HG03045 (cell line): ENCODE results near the gene LUM.
A peak's percentile ranks its signal among the peaks of the same experiment; 100 is the strongest.
"Not testable (repeated sequence)": the region's sequence is repeated elsewhere in the genome, so short reads cannot be mapped to it uniquely, and the experiment has no call there.

ENCODE experiments used
- ATAC-seq: cut with Tn5 transposase; IDR thresholded peaks from one replicate; pipeline ENCODE4 v1.9.1; 2021; ENCODE audit warnings: mild to moderate bottlenecking, moderate library complexity; ENCODE audit not compliant: unreplicated experiment

The LUM gene

DNA sequence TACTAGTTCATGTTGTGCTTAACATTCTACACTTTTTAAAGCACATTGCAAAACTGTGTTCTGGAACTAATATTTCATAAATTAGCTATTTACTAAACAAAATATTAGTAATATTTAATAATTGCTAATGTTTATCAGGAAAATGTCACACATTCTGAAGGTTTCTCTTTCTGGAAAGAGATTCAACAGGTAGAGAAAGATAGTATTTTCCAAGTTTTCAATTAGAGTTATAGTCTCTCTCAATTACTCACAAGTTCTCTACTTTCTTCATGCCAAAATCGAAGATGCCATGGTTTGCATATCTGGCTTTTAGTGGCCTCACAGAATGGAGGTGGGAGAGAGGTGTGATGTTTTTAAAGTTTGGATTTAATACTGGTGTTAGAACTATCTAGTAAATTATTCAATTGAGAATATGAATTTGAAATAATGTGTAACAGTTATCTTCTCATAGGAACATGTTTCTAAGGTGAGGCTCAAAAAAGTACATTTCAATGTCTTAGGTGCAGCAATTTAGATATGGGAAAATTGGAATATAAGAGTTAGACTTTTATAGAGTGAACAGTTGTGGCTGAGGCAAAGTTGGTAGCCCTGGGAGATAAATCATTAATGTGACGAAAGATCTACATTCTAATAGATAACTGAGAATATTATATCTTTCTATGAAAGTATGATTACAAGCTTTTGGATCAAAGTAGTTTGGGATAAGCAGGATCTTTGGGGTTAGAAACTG, 1.5 kb downstream of the LUM start:
- no peak for ATAC-seq

DNA sequence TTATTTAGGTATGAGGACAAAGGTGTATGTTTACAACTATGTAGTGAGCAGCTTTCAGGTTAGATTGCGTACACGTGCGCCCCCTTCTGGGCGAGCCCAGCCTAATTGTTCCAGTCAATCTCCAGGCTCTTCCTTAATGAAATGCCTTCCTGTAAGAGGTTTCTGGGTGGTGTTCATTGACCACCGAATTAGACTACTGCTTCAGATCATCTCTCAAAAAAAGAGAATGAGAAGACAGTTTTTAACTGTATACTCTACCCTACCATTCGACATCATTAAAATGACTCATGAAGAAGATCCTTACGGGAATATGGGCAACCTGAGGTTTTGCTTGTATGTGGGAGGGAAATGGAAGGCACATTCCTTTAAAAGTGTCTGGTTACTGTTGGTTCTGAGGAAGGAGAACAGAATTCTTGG, 2.1 kb downstream of the LUM start:
- no peak for ATAC-seq

DNA sequence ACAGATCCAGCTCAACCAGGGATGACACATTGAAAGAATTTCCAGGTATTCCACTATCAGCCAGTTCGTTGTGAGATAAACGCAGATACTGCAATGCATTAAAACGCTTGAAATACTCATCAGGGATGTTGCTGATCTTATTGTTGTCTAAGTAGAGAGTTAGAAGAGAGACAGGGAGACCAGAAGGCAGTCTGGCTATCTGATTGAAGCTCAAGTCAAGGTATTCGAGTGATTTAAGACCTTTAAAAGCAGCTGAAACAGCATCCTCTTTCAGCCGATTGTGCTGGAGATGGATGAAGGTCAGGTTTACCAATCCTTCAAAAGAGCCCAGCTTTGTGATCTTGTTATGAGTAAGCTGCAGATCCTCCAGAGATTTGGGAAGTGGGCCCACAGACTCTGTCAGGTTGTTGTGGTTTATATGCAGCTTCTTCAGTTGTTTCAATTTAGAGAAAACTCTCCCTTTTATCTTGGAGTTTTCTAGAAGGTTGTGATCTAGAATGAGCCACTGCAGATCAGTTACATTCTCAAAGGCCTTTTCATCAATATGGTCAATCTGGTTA, 3.0 kb downstream of the LUM start:
- no peak for ATAC-seq

DNA sequence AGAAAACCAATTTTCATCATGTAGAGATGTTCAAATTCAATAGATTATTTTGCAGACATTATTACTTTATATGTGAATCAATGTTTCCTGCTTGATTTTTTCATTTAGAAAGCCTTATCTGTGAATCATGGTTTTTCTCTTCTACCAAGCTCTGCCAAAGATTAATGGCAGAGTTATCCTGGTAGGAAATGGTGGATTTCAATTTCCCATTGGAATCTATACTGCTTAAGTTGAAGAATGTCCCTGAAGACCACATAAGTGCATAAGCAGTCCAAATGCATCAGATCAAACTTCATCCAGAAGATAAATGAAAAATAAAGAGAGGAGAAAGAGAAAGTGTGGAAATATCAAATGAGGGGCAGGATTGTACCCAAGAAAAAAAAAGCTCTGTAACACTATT, 5.0 kb downstream of the LUM start:
- ATAC-seq: no peak

DNA sequence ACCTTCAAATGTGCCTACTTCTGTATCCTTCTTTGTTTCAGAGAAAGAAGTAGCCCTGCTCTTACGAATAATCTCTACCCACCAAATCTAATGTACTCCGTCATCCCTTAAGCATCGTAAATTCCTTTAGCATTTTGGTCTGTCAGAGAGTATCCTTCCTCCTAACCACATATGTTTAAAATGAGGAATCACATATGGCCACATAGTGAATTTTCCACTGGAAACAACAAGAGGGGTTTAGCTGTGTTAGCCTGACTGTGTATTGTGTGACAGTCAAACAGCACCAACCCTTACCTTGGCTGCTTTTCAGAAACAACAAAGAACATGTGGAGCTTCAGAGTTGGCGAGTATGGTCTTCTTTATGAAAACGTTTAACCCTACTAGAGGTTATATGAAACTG, 5.5 kb downstream of the LUM start:
- no peak for ATAC-seq

DNA sequence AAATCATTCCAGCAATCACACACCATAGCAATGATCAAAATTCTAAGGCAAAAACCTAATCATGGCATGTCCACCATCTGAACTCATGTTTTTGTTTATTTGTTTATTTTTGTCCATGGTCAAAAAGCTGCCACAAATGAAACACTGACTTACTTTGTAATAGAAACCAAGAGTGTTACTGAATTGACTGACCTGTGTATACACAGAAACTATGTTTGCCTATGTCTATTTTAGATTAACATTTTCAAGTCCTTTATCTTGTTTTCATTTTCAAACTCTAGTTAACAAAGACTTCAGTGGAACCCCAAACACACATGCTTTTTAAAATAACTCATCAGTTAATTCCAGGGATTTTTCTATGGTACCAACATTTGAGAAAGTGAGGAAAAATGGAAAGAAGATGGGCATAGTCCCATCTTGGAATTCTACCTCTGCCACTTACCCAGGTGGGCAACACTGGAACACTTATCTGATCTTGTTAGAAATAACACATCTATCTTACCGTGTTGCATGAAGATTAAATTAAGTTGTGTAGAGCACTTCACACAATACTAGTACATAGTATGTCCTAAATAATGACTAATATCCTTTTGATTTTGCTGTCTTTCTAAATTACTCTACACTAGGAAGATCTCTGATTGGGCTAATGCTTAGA, 6.4 kb downstream of the LUM start:
- peak; percentile 70 for ATAC-seq

DNA sequence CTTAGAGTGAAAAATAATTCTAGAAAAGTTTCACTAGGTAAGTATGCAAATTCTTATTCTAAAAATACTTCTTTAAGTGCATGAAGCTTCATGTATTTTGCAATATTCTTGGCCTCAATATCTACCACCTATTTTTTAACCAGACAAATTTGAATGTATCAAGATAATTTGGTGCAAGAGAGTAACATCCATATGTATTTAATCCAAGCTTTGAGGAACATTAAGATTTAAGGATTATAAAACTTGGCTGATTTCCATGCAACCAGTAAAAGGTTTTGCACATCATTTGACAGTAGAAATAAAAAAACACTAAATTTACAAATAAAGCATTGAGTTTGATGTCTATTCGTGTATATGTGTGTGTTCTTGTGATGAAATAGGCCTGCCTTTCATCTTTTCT, 7.7 kb downstream of the LUM start:
- no peak for ATAC-seq

DNA sequence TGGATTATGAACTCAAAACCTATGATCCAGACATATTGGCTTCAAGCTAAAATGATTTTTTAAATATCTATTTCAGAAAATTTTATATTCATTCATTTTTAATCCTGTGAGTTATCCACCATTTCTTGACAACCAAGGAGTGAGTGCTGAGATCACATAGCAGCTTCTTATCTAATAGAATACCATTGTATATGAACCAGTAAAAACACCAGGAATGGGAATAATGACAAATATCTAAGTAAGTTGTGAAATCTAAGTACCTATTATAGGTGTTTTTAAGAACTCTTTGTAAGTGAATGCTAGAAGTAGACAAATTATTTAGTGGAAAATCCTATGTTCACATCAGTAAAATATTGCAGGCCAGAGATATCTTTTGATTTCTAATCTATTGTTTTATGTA, 8.2 kb downstream of the LUM start:
- ATAC-seq: no peak

DNA sequence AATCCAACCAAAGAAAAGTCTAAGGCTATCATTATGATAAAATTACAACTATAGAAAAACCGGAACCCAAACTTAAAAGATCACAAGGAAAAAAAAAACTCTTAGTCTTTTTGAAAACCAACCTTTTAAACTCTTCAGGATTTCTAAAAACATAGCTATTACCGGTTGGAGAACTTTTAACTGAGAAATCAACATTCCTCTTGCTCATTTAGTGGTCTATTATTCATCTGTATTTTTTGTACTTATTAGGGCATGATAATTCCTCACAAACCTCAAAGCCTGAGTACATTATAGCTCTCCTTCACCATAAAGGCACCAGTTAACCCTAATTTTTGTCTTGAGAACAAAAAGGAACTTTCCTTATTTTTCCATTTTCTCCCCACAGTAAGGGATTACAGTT, 10.4 kb downstream of the LUM start:
- no peak for ATAC-seq

DNA sequence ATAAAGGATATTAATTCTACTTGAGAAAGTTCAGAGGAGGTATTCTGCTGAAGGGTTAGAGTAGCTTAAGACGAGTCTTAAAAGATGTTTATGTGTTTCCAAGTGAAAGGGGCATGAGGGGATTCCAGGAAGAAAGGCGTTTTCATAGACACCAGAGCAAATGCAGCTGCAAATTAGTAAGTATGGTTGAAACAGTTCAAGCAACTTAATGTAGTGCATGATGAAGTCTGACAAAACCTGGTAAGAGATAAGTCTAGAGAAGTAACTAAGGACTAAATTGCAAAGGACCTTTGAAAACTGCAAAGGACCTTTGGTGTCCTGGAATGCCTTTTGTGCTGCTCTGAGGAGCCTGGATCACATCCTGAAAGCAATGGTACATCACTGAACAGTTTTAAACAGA, 11.5 kb downstream of the LUM start:
- ATAC-seq: no peak

DNA sequence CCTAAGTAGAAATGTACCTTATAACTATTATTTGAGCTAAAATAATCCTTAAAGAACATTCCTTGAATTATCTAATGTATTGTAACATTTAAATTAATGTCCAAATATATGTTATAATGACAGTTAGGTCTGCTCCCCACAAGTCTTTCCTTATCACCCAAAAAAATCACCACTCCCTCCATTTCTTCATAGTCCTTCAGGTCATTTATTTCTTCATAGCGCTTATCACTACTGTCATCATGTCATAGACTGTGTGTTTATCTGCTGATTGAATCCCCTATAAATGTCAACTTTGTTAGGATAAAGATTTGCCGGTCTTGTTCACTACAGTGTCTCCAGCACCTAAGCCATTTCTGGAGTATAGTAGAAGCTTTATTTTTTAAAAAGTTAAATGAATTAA, 12.0 kb downstream of the LUM start:
- ATAC-seq: no peak

DNA sequence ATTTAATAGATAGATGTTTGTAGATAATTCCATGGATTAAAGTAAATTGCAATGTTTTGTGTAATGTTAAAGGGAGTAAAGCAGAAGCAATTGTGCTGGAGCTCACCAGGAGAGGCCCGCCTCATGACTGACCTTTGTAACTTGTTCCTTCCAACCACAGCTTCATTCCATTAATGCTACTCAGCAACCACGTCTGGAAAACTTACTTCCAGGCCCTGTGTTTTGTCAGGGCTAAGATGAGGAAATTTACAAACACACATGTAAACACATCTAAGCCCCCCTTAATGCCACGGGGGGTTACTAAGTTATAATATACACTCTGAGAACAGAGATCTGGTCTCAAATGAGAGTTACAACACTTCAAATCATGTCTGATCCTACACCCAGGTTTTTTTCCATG, 12.4 kb downstream of the LUM start:
- no peak for ATAC-seq

DNA sequence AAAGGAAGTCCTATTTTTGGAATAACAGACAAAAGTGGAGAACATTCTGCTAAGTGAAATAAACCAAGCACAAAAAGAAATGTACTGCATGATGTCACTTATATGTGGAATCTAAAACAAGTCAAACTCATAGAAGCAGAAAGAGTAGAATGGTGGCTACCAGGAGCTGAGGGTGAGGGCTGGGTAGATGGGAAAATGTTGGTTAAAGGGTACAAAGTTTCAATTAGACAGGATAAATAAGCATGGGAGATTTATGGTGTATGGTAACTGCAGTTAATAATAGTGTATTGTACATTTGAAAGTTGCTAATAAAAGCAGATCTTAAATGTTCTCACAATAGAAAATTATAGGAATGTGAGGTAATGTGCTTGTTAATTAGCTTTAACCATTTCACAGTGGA, 12.8 kb downstream of the LUM start:
- no peak for ATAC-seq

DNA sequence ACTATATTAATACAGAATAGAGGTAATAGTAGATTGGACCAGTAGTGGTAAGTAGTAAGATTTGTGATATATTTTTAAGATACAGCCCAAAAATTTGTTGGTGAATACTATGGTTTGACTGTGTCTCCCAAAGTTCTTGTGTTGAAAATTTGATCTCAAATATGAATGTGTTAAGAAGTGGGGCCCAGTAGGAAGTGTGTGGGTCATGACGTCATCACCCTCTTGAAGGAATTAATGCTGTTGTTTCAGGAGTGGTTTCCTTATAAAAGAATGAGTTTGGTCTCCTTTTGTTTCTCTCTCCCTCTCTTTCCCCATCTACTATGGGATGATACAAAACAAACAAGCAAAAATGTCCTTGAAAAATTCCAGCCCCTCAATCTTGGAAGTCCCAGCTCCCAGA, 16.3 kb downstream of the LUM start:
- no peak for ATAC-seq

DNA sequence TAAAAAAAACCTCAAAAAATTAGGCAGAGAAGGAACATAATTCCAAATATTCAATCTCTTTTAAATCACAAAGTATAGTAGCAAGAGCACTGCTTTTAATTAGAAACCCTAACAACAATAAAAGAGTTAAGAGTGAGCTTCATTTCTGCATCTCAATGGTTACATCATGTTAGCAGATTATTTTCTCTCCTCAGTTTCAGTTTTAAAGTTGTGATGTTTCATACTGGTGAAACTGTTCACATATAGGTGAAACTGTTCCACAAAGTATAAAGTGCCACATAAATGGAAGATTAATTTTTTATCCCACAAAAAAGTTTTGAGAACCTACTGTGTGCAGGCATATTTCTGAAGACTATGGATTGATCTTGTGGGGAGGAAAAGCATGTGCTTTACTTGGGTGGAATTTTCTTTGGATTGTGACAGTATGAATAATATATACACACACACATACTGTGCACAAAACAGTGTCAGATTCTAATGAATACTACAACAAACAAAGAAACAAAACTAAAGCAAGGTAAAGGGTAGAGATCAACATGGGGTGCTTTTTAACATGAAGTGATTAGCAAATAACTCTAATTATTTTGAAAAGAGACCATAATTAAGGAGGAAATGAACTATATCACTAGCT, 17.1 kb downstream of the LUM start:
- no peak for ATAC-seq

DNA sequence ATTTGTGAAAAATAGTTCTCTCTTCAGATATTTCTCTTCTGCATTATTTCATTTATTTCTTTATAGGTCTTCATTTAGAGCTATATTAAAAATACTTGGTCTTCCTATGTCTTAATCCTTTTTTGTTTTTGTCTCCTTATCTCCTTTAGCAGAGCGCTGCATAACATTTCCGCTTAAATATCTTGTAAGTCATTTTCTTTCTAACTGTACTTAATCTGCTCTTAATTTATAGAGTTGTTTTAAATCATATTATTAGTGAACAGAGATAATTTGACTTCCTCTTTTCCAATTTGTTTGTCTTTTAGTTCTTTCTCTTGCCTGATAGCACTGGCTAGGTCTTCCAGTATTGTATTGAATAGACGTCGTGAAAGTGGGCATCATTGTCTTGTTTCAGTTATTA, 18.0 kb downstream of the LUM start:
- ATAC-seq: no peak

DNA sequence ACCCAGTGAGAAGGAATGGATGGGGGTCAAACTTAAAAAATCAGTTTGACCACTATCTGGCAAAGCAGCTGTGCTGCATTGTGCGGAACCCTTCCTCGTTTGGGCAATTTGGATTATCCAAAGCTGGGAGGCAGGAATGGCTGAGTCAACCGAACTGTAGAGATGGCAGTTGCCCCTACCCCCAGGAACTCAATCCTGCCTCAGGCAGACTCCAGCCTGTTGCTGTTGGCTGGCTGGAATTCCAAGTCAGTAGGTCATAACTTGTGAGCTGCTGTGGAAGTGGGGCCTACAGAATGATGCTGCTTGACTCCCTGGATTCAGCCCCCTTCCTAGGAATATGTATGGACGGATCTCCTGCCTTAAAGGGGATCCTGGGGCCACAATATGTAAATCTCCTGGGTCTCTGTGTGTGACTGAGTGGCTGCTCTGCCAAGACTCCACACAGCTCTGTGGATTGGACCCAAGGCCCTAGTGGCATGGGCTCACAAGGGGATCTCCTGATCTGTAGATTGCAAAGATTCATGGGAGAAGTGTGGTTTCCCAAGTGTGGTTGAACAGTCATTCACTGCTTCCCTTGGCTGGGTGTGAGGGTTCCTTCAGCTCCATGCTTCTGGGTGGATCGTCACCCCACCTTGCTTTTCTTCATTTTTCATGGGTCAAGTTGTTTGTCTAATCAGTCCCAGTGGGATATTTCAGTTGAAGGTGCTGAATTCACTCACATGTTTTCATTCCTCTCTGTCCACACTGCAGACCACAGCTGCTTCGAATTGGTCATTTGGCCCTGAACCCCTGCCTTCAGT, 19.2 kb downstream of the LUM start:
- ATAC-seq: no peak

DNA sequence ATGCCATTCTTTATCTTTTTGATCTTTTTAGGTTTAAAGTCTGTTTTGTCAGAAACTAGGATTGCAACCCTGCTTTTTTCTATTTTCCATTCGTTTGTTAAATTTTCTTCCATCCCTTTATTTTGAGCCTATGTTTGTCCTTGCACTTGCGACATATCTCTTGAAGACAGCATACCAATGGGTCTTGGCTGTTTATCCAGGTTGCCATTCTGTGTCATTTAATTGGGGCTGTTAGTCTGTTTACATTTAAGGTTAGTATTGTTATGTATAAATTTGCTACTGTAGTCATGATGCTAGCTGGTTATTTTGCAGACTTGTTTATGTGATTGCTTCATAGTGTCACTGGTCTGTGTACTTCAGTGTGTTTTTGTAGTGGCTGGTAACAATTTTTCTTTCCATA, 21.3 kb downstream of the LUM start:
- not testable (repeated sequence) for ATAC-seq

DNA sequence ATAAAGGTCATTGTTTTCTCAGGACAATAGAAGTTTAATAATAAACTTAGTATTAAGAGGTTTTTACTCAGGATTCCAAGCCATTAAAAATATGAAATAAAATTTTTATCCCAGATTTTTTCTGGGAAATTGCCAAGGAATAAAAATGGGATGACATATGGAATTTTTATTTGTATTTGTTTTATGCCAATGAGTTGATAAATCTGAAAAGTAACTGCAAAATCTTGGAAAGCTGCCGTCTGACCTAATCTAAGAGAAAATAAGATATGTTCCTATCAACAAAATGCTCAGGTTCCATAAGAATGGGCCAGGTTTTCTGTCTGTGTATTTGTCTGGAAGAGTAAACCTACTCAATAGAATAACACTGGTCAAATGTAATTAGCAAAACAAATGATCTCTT, 31.3 kb downstream of the LUM start:
- no peak for ATAC-seq

DNA sequence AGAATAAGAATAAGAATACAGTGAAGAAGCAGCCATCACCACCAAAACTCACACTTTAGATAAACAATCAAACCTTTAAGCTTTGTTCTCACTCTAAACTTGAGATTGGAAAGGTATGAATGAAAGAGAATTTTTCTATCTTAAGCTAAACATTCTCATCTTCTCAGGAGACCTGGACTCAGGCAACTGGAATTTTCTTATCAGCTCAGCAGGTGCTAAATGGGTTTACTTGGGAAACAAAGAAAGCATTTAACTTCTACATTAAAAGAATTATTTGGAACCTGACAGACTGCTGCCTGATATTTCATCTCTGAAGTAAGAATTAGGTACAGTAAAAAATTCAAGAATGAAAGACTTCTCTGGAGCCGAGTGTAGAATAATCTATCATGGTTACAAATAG, 32.8 kb downstream of the LUM start:
- ATAC-seq: no peak

DNA sequence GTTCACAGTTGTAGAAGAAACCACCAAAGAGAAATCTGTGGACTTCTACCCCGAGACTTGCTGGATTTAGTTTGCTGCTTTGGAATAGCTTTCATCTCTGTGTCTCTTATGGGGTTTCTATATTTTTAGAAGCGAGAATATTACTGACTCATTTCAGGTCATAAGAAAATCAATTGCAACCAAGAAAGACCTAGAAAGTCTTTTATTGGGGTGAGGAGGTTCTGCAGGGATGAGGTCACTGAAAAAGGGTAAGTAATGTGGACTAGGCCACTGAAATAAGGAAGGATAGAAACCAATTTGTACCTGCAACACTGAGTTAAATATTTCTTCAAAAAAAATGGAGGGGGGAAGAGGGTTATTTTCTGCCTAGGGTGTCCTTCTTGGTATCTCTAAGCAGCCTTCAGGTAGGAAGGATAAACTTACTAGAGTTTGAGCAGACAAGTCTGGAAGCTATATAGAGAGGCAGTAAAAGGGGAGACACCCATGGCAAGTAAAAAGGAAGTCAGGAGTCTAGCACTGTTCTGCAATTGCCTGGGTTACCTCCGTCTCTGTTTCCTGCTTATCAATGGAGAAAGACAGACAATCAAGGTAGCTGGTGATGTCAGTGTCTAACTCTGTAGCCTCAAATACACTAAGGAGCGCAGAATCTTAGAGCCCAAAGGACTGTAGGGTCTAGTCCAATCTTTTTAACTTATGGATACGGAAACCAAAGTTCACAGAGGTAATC, 33.9 kb downstream of the LUM start:
- ATAC-seq: no peak
